Upper lobe of right lung (tissue), 1 donor: ENCODE measurements around the gene NEGR1. TPM values are rescaled to one million over a fixed set of nuclear protein-coding genes. Genes with fewer than 3 reads are reported as not detected.

Experiments
- ATAC-seq: fragments of 200-7000 bp; cut with Tn5 transposase; one replicate; pipeline ENCODE4 v1.9.1; 2020; ENCODE audit warnings: mild to moderate bottlenecking, moderate library complexity
- DNase-seq: peaks from one replicate; pipeline ENCODE4 v3.0.0-alpha.2; 2020
- H3K27ac ChIP-seq: fragments of 200-600 bp; one replicate; pipeline ENCODE4 v1.8.0; 2022
- H3K27me3 ChIP-seq: fragments of 200-600 bp; one replicate; pipeline ENCODE4 v1.8.0; 2022; ENCODE audit warnings: mild to moderate bottlenecking
- H3K36me3 ChIP-seq: fragments of 200-600 bp; one replicate; pipeline ENCODE4 v1.8.0; 2022
- H3K4me1 ChIP-seq: fragments of 200-600 bp; one replicate; pipeline ENCODE4 v1.8.0; 2022
- H3K4me3 ChIP-seq: fragments of 200-600 bp; one replicate; pipeline ENCODE4 v1.8.0; 2022; ENCODE audit warnings: mild to moderate bottlenecking
- H3K9me3 ChIP-seq: fragments of 200-600 bp; one replicate; pipeline ENCODE4 v1.8.0; 2022
- CTCF ChIP-seq: fragments of 200-600 bp; IDR thresholded peaks from one replicate; pipeline ENCODE4 v1.8.0; 2022; ENCODE audit warnings: antibody characterized with exemption
- intact Hi-C: fragments of 100-400 bp; cut with DNase I; formaldehyde crosslinking; loops from one replicate; pipeline ENCODE4 v1.11.0; 2022
- total RNA-seq: library from RNA; stranded (reverse); fragmentation: NEBNext Ultra II Directional; extraction: Animal tissue kit (Norgen Biotek cat#: 25700); gene quantifications from one replicate; pipeline ENCODE4 v1.2.1, GENCODE V29; 2021
- donor health status: DM: no; HTN: yes; CAD: no; lungs with severe emphysema.

The NEGR1 gene
- total RNA-seq, 1 donor from 2014 or later, result 21.4 TPM

GRCh38 chr1:71882226-71882625, 400.1 kb downstream of the NEGR1 start:
- TF ChIP-seq CTCF, result no peak
- no peak overlapping the region for H3K4me3 ChIP-seq
- H3K27ac ChIP-seq, result no peak overlapping the region
- ATAC-seq (no peak), DNase-seq (no peak)
- H3K9me3 ChIP-seq, result no peaks in the 10 kb centered on the region
- H3K27me3 ChIP-seq, result no peaks in the 10 kb centered on the region
- no peaks in the 10 kb centered on the region for H3K4me1 ChIP-seq
- H3K36me3 ChIP-seq, result no peaks in the 10 kb centered on the region
- intact Hi-C loops, result no loop called here

GRCh38 chr1:71881611-71882010, 400.7 kb downstream of the NEGR1 start:
- Histone ChIP-seq H3K27me3 (no peaks in the 10 kb centered on the region), H3K4me1 (no peaks in the 10 kb centered on the region), H3K4me3 (no peak overlapping the region), H3K27ac (no peak overlapping the region), H3K36me3 (no peaks in the 10 kb centered on the region), H3K9me3 (no peaks in the 10 kb centered on the region)
- intact Hi-C loops, result no loop called here
- no peak for DNase-seq
- no peak for TF ChIP-seq CTCF
- no peak for ATAC-seq

GRCh38 chr1:71869326-71869725, 413.0 kb downstream of the NEGR1 start:
- TF ChIP-seq CTCF, result no peak
- Histone ChIP-seq H3K9me3 (no peaks in the 10 kb centered on the region), H3K4me3 (no peak overlapping the region), H3K36me3 (no peaks in the 10 kb centered on the region), H3K27ac (no peak overlapping the region), H3K4me1 (no peaks in the 10 kb centered on the region), H3K27me3 (no peaks in the 10 kb centered on the region)
- intact Hi-C loops, result no loop called here
- no peak for ATAC-seq
- DNase-seq, result no peak

- intact Hi-C loops, result no loop called here
- Histone ChIP-seq H3K4me3 (no peak overlapping the region), H3K4me1 (no peaks in the 10 kb centered on the region), H3K36me3 (no peaks in the 10 kb centered on the region), H3K27ac (no peak overlapping the region), H3K9me3 (no peaks in the 10 kb centered on the region), H3K27me3 (no peaks in the 10 kb centered on the region)
- no peak for TF ChIP-seq CTCF
- ATAC-seq (no peak), DNase-seq (no peak)
These were observed 419.6 kb downstream of the NEGR1 start for GRCh38 chr1:71862756-71863155.

- H3K27ac ChIP-seq, result no peak overlapping the region
- no peaks in the 10 kb centered on the region for H3K4me1 ChIP-seq
- no peaks in the 10 kb centered on the region for H3K27me3 ChIP-seq
- intact Hi-C loops, result no loop called here
- ATAC-seq, result no peak
- TF ChIP-seq CTCF, result no peak
- H3K9me3 ChIP-seq, result no peaks in the 10 kb centered on the region
- H3K36me3 ChIP-seq, result no peaks in the 10 kb centered on the region
- DNase-seq, result no peak
- no peak overlapping the region for H3K4me3 ChIP-seq
These were observed 421.3 kb downstream of the NEGR1 start for GRCh38 chr1:71861022-71861421.

- no peak for TF ChIP-seq CTCF
- Histone ChIP-seq H3K4me1 (no peaks in the 10 kb centered on the region), H3K36me3 (no peaks in the 10 kb centered on the region), H3K27ac (no peak overlapping the region), H3K4me3 (no peak overlapping the region), H3K27me3 (no peaks in the 10 kb centered on the region), H3K9me3 (no peaks in the 10 kb centered on the region)
- intact Hi-C loops, result no loop called here
- DNase-seq (no peak), ATAC-seq (no peak)
These were observed 422.5 kb downstream of the NEGR1 start for GRCh38 chr1:71859806-71860205.
